GM18520 (cell line): ENCODE data around the gene SARS1.
"Not testable (repeated sequence)": the region's sequence is repeated elsewhere in the genome, so short reads cannot be mapped to it uniquely, and the experiment has no call there.

Source experiments
- ATAC-seq: cut with Tn5 transposase; IDR thresholded peaks from one replicate; pipeline ENCODE4 v1.9.1; 2021; ENCODE audit not compliant: unreplicated experiment

Gene SARS1

DNA sequence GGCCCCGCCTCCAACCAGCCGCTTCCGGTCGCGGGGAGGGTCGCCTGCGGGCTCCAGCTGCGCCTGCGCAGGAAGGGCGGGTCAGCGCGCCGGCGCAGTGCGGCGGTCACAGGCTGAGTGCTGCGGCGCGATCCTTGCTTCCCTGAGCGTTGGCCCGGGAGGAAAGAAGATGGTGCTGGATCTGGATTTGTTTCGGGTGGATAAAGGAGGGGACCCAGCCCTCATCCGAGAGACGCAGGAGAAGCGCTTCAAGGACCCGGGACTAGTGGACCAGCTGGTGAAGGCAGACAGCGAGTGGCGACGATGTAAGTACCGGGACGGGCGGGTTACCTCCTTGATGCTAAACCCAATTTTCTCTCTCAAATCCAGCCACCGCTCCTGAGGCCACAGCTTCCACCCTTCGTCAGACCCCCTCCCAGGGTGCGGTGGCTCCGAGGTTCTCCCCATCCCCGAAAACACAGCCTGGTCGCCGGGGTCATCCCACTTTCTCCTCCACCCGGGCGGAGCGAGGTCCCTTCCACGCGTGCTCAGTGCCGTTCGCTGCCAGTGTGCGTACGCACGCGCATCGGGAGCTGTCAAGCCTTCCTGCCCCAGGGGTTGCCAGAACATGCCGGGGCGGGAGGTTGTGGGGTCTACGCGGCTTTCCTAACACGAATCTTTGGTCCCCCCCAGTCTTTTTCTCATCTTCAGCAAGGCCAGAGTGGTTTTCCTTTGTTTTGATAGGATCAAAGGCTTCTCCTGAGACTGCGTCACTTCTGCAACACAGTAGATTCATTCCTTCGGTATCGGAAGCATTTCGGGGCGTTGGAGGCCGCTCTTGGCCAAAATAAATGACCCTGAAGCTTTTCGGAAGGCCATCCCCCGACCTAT lies at the start of gene SARS1:
SARS1 (plus strand) TSS at position 95 of the 870 bp plus-strand sequence; CDS start at position 170, 75 bp downstream.
- ATAC-seq: peak; percentile 74

DNA sequence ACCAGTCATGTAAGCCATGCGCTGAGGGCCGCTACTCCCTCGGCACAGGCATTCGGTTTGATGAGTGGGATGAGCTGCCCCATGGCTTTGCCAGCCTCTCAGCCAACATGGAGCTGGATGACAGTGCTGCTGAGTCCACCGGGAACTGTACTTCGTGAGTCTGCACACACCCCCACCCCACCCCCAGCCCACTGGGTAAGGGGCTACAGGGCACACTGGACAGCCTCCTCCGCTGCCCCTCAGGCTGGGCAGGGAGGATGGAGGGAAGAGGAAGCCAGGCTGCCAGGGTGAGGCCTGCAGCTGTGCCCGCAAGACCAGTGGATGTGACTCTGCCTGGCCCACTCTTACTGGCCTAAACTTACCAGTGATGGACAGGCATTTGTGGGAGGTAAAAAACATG lies 49.2 kb upstream of the SARS1 start:
- no peak for ATAC-seq

GRCh38 chr1:109167001-109167506 lies 46.7 kb upstream of the SARS1 start:
- peak; percentile 32 for ATAC-seq

DNA sequence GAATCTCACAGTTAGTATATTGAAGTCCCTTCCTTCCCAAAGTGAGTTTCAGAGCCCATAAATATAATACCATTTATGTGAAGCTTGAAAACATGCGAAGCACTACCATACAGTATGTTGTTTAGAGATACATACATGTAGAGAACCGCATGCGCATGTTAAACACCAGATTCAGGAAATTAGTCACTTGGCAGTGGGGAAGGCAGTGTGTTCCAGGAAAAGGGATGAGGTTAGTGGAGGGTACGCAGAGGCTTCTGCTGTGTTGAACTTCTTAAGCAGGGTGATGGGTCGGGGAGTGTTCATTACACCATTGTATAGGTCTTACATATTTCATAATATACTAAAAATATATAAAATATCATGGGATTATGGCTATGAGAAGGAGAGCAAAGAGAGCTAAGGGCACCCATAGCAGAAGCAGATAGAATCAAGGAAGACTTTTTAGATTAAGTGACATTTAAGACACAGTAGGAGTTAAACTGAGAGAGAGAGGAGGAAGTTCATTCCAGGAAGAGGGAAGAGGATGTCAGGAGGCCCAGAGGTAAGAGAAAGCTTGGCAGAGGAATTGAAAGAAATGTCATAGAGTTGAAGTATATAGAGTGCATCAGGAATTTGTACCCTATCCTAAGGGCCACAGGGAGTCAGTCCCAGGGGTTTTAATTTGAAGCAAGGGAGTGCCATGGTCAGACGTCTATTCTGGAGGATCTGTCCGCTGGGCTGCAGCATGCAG lies 43.5 kb upstream of the SARS1 start:
- ATAC-seq: no peak

DNA sequence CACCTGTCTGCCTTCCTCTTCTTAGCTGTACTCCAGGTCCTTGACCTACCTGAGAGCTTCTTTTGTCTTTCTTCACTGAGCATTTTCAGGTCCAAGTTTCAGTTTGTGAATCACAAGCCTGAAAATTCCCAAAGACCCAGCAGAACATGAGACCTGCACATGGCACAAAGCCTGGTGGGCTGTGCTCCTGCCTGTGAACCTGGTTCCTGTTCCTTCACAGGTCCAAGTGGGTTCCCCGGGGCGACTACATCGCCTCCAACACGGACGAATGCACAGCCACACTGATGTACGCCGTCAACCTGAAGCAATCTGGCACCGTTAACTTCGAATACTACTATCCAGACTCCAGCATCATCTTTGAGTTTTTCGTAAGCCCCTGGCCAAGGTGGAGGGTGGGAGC lies 42.1 kb upstream of the SARS1 start:
- ATAC-seq: no peak

- ATAC-seq: not testable (repeated sequence)
Observed at GRCh38 chr1:109176349-109176748, 37.4 kb upstream of the SARS1 start.

- not testable (repeated sequence) for ATAC-seq
Observed at GRCh38 chr1:109180715-109181084, 33.0 kb upstream of the SARS1 start.

GRCh38 chr1:109181085-109181806 lies 32.5 kb upstream of the SARS1 start:
- ATAC-seq: no peak

GRCh38 chr1:109181807-109182163 lies 31.9 kb upstream of the SARS1 start:
- ATAC-seq: no peak

- ATAC-seq: no peak
Observed at GRCh38 chr1:109183058-109183738, 30.5 kb upstream of the SARS1 start.

- ATAC-seq: no peak
Observed at GRCh38 chr1:109184687-109185086, 29.0 kb upstream of the SARS1 start.

GRCh38 chr1:109185357-109185756 lies 28.4 kb upstream of the SARS1 start:
- ATAC-seq: no peak

GRCh38 chr1:109185990-109186732 lies 27.6 kb upstream of the SARS1 start:
- ATAC-seq: no peak

DNA sequence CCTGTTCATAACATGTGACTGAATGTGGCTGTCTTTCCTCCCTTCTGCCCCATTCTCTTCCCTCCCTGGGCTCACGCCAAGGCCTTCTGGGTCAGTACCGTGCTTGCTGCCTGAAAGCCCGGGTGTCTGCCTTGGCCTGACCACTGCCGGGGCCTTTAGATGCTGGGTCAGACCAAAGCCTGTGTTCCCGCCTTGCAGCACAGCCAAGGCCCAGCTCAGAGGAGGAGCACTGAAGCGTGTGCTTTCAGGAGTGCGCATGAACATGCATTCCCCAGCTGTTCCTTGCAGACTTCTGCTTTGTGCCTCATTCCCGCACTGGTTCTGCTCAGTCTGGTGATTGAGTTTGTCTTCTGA lies 27.0 kb upstream of the SARS1 start:
- ATAC-seq: no peak

- no peak for ATAC-seq
Observed at GRCh38 chr1:109187127-109187526, 26.6 kb upstream of the SARS1 start.

DNA sequence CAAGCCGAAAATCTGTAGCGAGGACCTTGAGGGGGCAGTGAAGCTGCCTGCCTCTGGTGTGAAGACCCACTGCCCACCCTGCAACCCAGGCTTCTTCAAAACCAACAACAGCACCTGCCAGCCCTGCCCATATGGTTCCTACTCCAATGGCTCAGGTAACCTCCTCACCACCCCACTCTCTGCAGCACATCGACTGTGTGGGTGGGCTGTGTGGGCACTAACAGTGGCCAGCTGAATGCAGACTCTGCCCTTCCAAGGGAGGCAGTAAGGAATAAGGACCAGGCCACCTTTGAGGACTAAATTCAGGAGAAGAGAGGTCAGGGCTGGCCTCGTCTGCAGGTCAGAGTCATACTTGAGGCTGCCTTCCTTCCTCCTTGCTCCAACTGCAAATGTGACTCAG lies 25.5 kb upstream of the SARS1 start:
- ATAC-seq: no peak

DNA sequence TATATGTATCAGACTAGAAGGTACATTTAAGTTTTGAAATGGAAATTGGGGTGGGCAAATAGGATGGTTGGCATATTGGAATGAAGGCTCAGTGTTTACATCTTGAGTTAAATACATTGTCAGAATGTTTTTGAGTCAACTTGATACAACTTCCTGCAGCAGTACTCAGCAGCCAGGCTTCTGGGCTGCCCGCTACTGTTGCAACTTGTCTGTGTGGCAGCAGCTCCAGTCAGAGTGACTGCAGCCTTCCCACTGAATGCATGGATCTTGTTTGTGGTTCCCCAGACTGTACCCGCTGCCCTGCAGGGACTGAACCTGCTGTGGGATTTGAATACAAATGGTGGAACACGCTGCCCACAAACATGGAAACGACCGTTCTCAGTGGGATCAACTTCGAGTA lies 24.9 kb upstream of the SARS1 start:
- ATAC-seq: no peak

DNA sequence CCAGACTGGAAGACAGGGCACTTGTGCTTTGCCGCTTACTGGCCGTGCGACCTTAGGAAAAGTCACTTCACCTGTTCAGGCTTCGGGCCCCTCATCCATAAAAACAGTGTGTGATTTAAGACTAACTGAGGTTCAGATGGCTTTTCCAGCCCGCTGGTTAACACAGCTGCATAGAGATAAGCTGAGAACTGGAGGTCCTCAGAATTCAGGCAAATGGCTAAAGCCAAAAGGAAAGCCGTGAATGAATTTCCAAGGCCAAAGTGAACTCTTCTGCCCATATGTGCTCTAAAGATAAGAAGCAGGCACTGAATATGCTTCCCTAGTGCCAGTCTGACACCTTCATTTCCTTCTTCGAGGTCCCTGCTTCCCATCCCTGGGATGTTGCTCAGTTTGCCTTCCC lies 23.5 kb upstream of the SARS1 start:
- ATAC-seq: no peak

DNA sequence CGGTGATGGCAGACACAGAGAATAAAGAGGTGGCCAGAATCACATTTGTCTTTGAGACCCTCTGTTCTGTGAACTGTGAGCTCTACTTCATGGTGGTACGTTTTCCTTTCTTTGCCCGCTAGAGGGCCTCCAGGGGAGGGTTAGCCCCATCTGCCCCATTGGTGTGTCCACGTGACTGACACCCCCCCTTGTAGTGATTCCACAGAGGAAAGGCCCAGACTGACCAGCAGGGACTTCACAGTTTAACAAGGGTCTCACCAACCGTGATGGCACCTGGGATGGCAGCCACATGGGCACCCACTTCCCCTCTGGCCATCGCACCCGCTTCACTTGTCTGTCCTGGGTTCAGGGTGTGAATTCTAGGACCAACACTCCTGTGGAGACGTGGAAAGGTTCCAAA lies 22.3 kb upstream of the SARS1 start:
- no peak for ATAC-seq

- no peak for ATAC-seq
Observed at GRCh38 chr1:109191891-109192290, 21.8 kb upstream of the SARS1 start.
